M059J (cell line): ENCODE measurements around the gene SSC5D. TPM values are rescaled to one million over a fixed set of nuclear protein-coding genes. Genes with fewer than 3 reads are reported as not detected.
"Not testable (repeated sequence)": the region's sequence is repeated elsewhere in the genome, so short reads cannot be mapped to it uniquely, and the experiment has no call there.

Source experiments
- DNase-seq: peaks from one replicate; pipeline ENCODE4 v3.0.0-alpha.2; 2012; ENCODE audit warnings: low read depth
- total RNA-seq: library from RNA; depleted of rRNA; stranded (reverse); fragments of >200 nt; shearing (Covaris generic); gene quantifications from 2 replicates; pipeline ENCODE4 v1.2.3, GENCODE V29; 2014

SSC5D gene
- total RNA-seq, 1 experiment from 2014 or later = 7.2 TPM

GRCh38 chr19:55486971-55487923 is 989 bp upstream of the SSC5D start:
- peak; percentile 99 for DNase-seq

GRCh38 chr19:55488986-55489710 is 912 bp downstream of the SSC5D start:
- DNase-seq = no peak

GRCh38 chr19:55489711-55490477 is 1.7 kb downstream of the SSC5D start:
- no peak for DNase-seq

- DNase-seq = peak; percentile 38
Observed at GRCh38 chr19:55490478-55491432, 2.5 kb downstream of the SSC5D start.

GRCh38 chr19:55491546-55492360 is 3.5 kb downstream of the SSC5D start:
- DNase-seq = peak; percentile 39

GRCh38 chr19:55492362-55492944 is 4.2 kb downstream of the SSC5D start:
- peak; percentile 42 for DNase-seq

- DNase-seq = peak; percentile 73
Observed at GRCh38 chr19:55493052-55493644, 4.9 kb downstream of the SSC5D start.

GRCh38 chr19:55493645-55494171 is 5.5 kb downstream of the SSC5D start:
- peak; percentile 38 for DNase-seq

GRCh38 chr19:55494172-55494761 is 6.0 kb downstream of the SSC5D start:
- DNase-seq = peak; percentile 58

- peak; percentile 59 for DNase-seq
Observed at GRCh38 chr19:55495646-55496349, 7.6 kb downstream of the SSC5D start.

- DNase-seq = not testable (repeated sequence)
Observed at GRCh38 chr19:55496820-55497219, 8.6 kb downstream of the SSC5D start.

GRCh38 chr19:55497763-55498162 is 9.5 kb downstream of the SSC5D start:
- no peak for DNase-seq

- DNase-seq = no peak
Observed at GRCh38 chr19:55498246-55498840, 10.1 kb downstream of the SSC5D start.

GRCh38 chr19:55500368-55500952 is 12.2 kb downstream of the SSC5D start:
- DNase-seq = no peak

GRCh38 chr19:55502197-55502952 is 14.1 kb downstream of the SSC5D start:
- no peak for DNase-seq

GRCh38 chr19:55503157-55503501 is 14.9 kb downstream of the SSC5D start:
- DNase-seq = no peak
